Glutamatergic neuron (in vitro differentiated cells): ENCODE data around the gene GPRIN2. TPM values are rescaled to one million over a fixed set of nuclear protein-coding genes. Genes with fewer than 3 reads are reported as not detected.

Source experiments
- DNase-seq: peaks from one replicate; pipeline ENCODE4 v3.0.0; 2022
- H3K27ac Mint-ChIP-seq: one replicate; pipeline ENCODE4 v1.8.0; 2020; ENCODE audit warnings: mild to moderate bottlenecking, mixed read lengths, inconsistent platforms; ENCODE audit not compliant: unreplicated experiment
- H3K27me3 Mint-ChIP-seq: one replicate; pipeline ENCODE4 v1.8.0; 2020; ENCODE audit warnings: mild to moderate bottlenecking, moderate library complexity, mixed read lengths, inconsistent platforms; ENCODE audit not compliant: unreplicated experiment
- H3K36me3 Mint-ChIP-seq: one replicate; pipeline ENCODE4 v1.8.0; 2020; ENCODE audit warnings: mild to moderate bottlenecking, mixed read lengths, inconsistent platforms; ENCODE audit not compliant: unreplicated experiment
- H3K4me1 Mint-ChIP-seq: one replicate; pipeline ENCODE4 v1.8.0; 2020; ENCODE audit warnings: mild to moderate bottlenecking, low read depth, mixed read lengths, inconsistent platforms; ENCODE audit not compliant: unreplicated experiment
- H3K4me3 Mint-ChIP-seq: one replicate; pipeline ENCODE4 v1.8.0; 2020; ENCODE audit warnings: mild to moderate bottlenecking, mixed read lengths, inconsistent platforms; ENCODE audit not compliant: unreplicated experiment
- H3K9me3 Mint-ChIP-seq: one replicate; pipeline ENCODE4 v1.8.0; 2020; ENCODE audit warnings: mild to moderate bottlenecking, moderate library complexity, mixed read lengths, inconsistent platforms; ENCODE audit not compliant: unreplicated experiment
- CTCF ChIP-seq: fragments of 200-600 bp; sonication (generic); IDR thresholded peaks from one replicate; pipeline ENCODE4 v1.5.0; 2021; ENCODE audit not compliant: partially characterized antibody, unreplicated experiment
- total RNA-seq: library from RNA; stranded (reverse); fragmentation: NEBNext Ultra II Directional; extraction: Animal tissue kit (Norgen Biotek cat#: 25700); gene quantifications from one replicate; pipeline ENCODE4 v1.2.1, GENCODE V29; 2021; ENCODE audit not compliant: unreplicated experiment

The GPRIN2 gene
- total RNA-seq, 1 donor from 2014 or later = 3.0 TPM

- peaks cover 17% of the 10 kb centered on the region for H3K27me3 Mint-ChIP-seq
- H3K9me3 Mint-ChIP-seq = peaks cover 10% of the 10 kb centered on the region
- no peaks in the 10 kb centered on the region for H3K4me1 Mint-ChIP-seq
- DNase-seq = peak; percentile 3
- no peak for TF ChIP-seq CTCF
- H3K36me3 Mint-ChIP-seq = peaks cover 4% of the 10 kb centered on the region
- H3K27ac Mint-ChIP-seq = no peak overlapping the region
- peak overlapping the region; percentile 72 for H3K4me3 Mint-ChIP-seq
These were observed 15.9 kb downstream of the GPRIN2 start for GRCh38 chr10:46540412-46541016.

- peaks cover 4% of the 10 kb centered on the region for H3K36me3 Mint-ChIP-seq
- peak overlapping the region; percentile 72 for H3K4me3 Mint-ChIP-seq
- no peak overlapping the region for H3K27ac Mint-ChIP-seq
- peaks cover 17% of the 10 kb centered on the region for H3K27me3 Mint-ChIP-seq
- peak; percentile 4 for DNase-seq
- H3K9me3 Mint-ChIP-seq = peaks cover 10% of the 10 kb centered on the region
- no peak for TF ChIP-seq CTCF
- H3K4me1 Mint-ChIP-seq = no peaks in the 10 kb centered on the region
These were observed 16.7 kb downstream of the GPRIN2 start for GRCh38 chr10:46539596-46540411.

- Mint-ChIP-seq H3K27ac (no peak overlapping the region), H3K4me3 (no peak overlapping the region), H3K4me1 (no peaks in the 10 kb centered on the region), H3K36me3 (peaks cover 4% of the 10 kb centered on the region), H3K27me3 (peaks cover 9% of the 10 kb centered on the region), H3K9me3 (peaks cover 9% of the 10 kb centered on the region)
- TF ChIP-seq CTCF = no peak
- no peak for DNase-seq
These were observed 17.6 kb downstream of the GPRIN2 start for GRCh38 chr10:46538717-46539426.

GRCh38 chr10:46538155-46538554, 18.3 kb downstream of the GPRIN2 start:
- Mint-ChIP-seq H3K9me3 (peaks cover 8% of the 10 kb centered on the region), H3K4me1 (no peaks in the 10 kb centered on the region), H3K27me3 (peaks cover 9% of the 10 kb centered on the region), H3K36me3 (peaks cover 4% of the 10 kb centered on the region), H3K4me3 (no peak overlapping the region), H3K27ac (no peak overlapping the region)
- DNase-seq = no peak
- no peak for TF ChIP-seq CTCF
